Measurements from ENCODE around the gene CHRNA9. TPM values are rescaled to one million over a fixed set of nuclear protein-coding genes. Genes with fewer than 3 reads are reported as not detected.

The CHRNA9 gene
- total and polyA plus RNA-seq, 2 of the 13 experiments (the other 11 are each of a cell fraction or from before 2014, with no cell fraction given), result not detected

DNA sequence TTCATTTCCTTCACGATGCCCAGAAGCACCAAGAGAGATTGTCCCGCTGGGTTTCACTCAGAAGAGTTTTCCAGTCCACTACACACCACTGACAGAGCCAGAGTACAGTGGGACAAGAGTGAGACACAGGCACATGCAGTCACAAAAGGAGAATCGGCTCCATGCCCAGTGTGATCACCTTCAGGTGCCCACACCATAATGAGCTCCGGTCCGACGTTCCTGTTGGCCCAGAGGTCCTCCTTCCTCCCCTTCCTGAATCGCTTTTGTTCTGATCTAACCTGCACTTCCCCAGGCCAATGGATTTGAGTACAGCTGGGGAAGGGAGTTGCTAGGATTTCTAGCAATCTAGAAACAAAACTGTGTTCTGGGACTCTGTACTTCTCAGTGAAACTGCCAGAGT is 4.6 kb upstream of the CHRNA9 start:
- Histone ChIP-seq H3K9me3 (ENCODE audit: low read length) (no peaks in the 10 kb centered on the region), H2AFZ (ENCODE audit: low read length) (no peak overlapping the region), H3K4me1 (ENCODE audit: insufficient read depth, low read length) (no peaks in the 10 kb centered on the region), H3K4me3 (replicated peaks in 1 of 3; ENCODE audit: insufficient read depth in 1 of 3, low read depth in 2 of 3, low read length in 3 of 3) (no peak overlapping the region), H3K36me3 (replicated peaks in 1 of 2; ENCODE audit: control insufficient read depth in 1 of 2, insufficient read depth in 2 of 2, low read length in 2 of 2) (no peaks in the 10 kb centered on the region), H3K27ac (ENCODE audit: extremely low read length, insufficient read depth, low read length) (no peak overlapping the region), H4K20me1 (ENCODE audit: insufficient read depth, low read length) (no peaks in the 10 kb centered on the region), H3K27me3 (ENCODE audit: control insufficient read depth in 1 of 2, insufficient read depth in 2 of 2, low read length in 2 of 2) (peaks cover 2 to 8% of the 10 kb centered on the region in 2 experiments; a peak in 3 of 5 replicates), H3K9ac (ENCODE audit: insufficient read depth, low read depth, low read length) (no peak overlapping the region), H3K4me2 (ENCODE audit: low read depth, low read length) (no peak overlapping the region), H3K79me2 (ENCODE audit: insufficient read depth, low read length) (no peaks in the 10 kb centered on the region)
- BruUV-seq (replicated peaks), result no TSS peak
- DNase-seq (ENCODE audit: low spot score) (no peak), ATAC-seq (no peak), FAIRE-seq (no peak)
- intact Hi-C loops (cut with micrococcal nuclease; ENCODE audit: unreplicated experiment), result no loop called here
- in situ Hi-C loops (cut with HindIII; ENCODE audit: extremely low pct_ligation_motif_present, low pct_unique_long_range_greater_than_20kb), result no loop called here
- 62% methylated on average over 7 of the region's 7 CpGs for WGBS (ENCODE audit: low lambda C conversion rate)
- TF ChIP-seq NFKBIZ (CRISPR knock-in tag; IDR thresholded peaks at IDR 0.05) (no peak), SIX1 (CRISPR knock-in tag; IDR thresholded peaks at IDR 0.05; ENCODE audit: borderline replicate concordance) (no peak)
- TF ChIP-seq, protein P1, sequence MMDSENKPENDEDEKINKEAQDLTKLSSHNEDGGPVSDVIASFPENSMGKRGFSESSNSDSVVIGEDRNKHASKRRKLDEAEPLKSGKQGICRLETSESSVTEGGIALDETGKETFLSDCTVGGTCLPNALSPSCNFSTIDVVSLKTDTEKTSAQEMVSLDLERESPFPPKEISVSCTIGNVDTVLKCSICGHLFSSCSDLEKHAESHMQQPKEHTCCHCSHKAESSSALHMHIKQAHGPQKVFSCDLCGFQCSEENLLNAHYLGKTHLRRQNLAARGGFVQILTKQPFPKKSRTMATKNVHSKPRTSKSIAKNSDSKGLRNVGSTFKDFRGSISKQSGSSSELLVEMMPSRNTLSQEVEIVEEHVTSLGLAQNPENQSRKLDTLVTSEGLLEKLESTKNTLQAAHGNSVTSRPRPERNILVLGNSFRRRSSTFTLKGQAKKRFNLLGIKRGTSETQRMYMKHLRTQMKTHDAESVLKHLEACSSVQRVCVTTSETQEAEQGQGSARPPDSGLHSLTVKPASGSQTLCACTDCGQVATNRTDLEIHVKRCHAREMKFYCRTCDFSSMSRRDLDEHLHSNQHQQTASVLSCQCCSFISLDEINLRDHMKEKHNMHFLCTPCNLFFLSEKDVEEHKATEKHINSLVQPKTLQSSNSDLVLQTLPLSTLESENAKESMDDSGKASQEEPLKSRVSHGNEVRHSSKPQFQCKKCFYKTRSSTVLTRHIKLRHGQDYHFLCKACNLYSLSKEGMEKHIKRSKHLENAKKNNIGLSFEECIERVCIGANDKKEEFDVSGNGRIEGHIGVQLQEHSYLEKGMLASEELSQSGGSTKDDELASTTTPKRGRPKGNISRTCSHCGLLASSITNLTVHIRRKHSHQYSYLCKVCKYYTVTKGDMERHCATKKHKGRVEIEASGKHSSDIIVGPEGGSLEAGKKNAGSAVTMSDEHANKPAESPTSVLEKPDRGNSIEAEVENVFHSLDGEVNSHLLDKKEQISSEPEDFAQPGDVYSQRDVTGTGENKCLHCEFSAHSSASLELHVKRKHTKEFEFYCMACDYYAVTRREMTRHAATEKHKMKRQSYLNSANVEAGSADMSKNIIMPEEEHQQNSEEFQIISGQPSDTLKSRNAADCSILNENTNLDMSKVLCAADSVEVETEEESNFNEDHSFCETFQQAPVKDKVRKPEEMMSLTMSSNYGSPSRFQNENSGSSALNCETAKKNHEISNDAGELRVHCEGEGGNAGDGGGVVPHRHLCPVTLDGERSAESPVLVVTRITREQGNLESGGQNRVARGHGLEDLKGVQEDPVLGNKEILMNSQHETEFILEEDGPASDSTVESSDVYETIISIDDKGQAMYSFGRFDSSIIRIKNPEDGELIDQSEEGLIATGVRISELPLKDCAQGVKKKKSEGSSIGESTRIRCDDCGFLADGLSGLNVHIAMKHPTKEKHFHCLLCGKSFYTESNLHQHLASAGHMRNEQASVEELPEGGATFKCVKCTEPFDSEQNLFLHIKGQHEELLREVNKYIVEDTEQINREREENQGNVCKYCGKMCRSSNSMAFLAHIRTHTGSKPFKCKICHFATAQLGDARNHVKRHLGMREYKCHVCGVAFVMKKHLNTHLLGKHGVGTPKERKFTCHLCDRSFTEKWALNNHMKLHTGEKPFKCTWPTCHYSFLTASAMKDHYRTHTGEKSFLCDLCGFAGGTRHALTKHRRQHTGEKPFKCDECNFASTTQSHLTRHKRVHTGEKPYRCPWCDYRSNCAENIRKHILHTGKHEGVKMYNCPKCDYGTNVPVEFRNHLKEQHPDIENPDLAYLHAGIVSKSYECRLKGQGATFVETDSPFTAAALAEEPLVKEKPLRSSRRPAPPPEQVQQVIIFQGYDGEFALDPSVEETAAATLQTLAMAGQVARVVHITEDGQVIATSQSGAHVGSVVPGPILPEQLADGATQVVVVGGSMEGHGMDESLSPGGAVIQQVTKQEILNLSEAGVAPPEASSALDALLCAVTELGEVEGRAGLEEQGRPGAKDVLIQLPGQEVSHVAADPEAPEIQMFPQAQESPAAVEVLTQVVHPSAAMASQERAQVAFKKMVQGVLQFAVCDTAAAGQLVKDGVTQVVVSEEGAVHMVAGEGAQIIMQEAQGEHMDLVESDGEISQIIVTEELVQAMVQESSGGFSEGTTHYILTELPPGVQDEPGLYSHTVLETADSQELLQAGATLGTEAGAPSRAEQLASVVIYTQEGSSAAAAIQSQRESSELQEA (CRISPR knock-in tag; IDR thresholded peaks at IDR 0.05; ENCODE audit: not compliant biosample characterization), result no peak
- ChIA-PET POLR2A (no interaction called here), CTCF (ENCODE audit: low intra/inter-chr PET ratio, low total read pairs) (no interaction called here)
